SH-SY5Y (cell line): Measurements from ENCODE around the gene JAZF1.

Source experiments
- GATA2 ChIP-seq: IDR thresholded peaks from 2 replicates; pipeline ENCODE4 v1.6.1; 2011; ENCODE audit warnings: mild to moderate bottlenecking, low read depth, low read length
- GATA3 ChIP-seq: IDR thresholded peaks from 2 replicates; pipeline ENCODE4 v1.6.1; 2011; ENCODE audit warnings: low read depth, mild to moderate bottlenecking, low read length, moderate library complexity

DNA sequence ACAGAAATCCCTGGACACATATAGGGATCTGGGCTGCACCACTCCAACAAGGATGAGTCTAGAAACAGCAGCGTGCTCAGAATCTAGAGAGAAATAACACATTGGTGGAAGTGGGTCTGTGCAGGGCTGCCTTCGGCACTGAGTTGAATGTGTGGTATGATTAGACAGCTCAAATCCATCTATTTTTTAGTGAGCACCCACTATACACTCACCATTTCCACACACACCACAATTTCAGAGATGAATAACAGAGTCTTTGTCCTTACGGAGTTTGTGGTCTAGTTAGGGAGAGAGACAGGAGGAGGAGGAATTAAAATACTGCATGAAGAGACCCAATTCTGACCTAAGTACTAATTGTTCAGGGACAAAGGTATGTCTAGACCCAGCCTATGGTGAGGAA lies 44.2 kb downstream of the JAZF1 start:
- TF ChIP-seq GATA3 (no peak), GATA2 (no peak)
